Esophagus muscularis mucosa (tissue), 4 donors: Measurements from ENCODE around the gene ELAVL4. TPM values are rescaled to one million over a fixed set of nuclear protein-coding genes. Genes with fewer than 3 reads are reported as not detected.

Experiments
- DNase-seq: peaks from one replicate; pipeline ENCODE4 v3.0.0-alpha.2; 2017; ENCODE audit errors: extremely low spot score
- H3K27ac ChIP-seq, 4 donors: fragments of 200-600 bp; sonication (generic); replicated peaks in 1 of 4; 1 replicate in 3 of 4; 2 replicates in 1 of 4; pipeline ENCODE4 v1.5.1; 2016 to 2019; ENCODE audit warnings: mild to moderate bottlenecking in 1 of 4
- H3K27me3 ChIP-seq, 4 donors: fragments of 200-600 bp; sonication (generic); one replicate each; pipeline versions ENCODE4 v1.5.1 to v1.6.0; 2016 to 2019
- H3K36me3 ChIP-seq, 4 donors: fragments of 200-600 bp; sonication (generic); one replicate each; pipeline ENCODE4 v1.5.1; 2016 to 2019
- H3K4me1 ChIP-seq, 4 donors: fragments of 200-600 bp; sonication (generic); one replicate each; pipeline ENCODE4 v1.5.1; 2016 to 2019
- H3K4me3 ChIP-seq, 4 donors: fragments of 200-600 bp; sonication (generic); 1 replicate in 2 of 4; 2 replicates in 2 of 4; pipeline ENCODE4 v1.5.1; 2016 to 2019; ENCODE audit warnings: mild to moderate bottlenecking in 4 of 4, moderate library complexity in 1 of 4
- H3K9me3 ChIP-seq, 4 donors: fragments of 200-600 bp; sonication (generic); 1 replicate in 3 of 4; 2 replicates in 1 of 4; pipeline ENCODE4 v1.5.1; 2016 to 2019
- CTCF ChIP-seq, 3 experiments: fragments of 200-600 bp in 2 of 3; fragments of 450-650 bp in 1 of 3; sonication (generic) in 2 of 3; IDR thresholded peaks; one replicate each; pipeline ENCODE4 v1.5.1; 2017 to 2019; ENCODE audit warnings: antibody characterized with exemption in 3 of 3, mild to moderate bottlenecking in 2 of 3, moderate library complexity in 1 of 3
- EP300 ChIP-seq: sonication (generic); formaldehyde crosslinking; IDR thresholded peaks from one replicate; pipeline ENCODE4 v1.6.1; 2017; ENCODE audit warnings: antibody characterized with exemption
- POLR2A ChIP-seq: fragments of 450-650 bp; IDR thresholded peaks from one replicate; pipeline ENCODE4 v1.6.1; 2017; ENCODE audit warnings: antibody characterized with exemption, moderate library complexity, mild to moderate bottlenecking, low read depth
- POLR2AphosphoS5 ChIP-seq, 2 donors: sonication (generic); formaldehyde crosslinking; IDR thresholded peaks; one replicate each; pipeline ENCODE4 v1.6.1; 2017; ENCODE audit warnings: antibody characterized with exemption in 2 of 2
- WGBS: methylation state at CpG from one replicate; pipeline ENCODE4 v1.1.5; 2018; 5-methylcytosine and 5-hydroxymethylcytosine counted together
- intact Hi-C: fragments of 100-400 bp; cut with DNase I; formaldehyde crosslinking; loops from one replicate; pipeline ENCODE4 v1.15.1; 2023
- total RNA-seq, 4 donors: library from RNA; depleted of rRNA; stranded (reverse); fragments of >200 nt; gene quantifications; one replicate each; pipeline versions ENCODE4 v1.1.0 to v1.2.1, GENCODE V29; 2016

The ELAVL4 gene
- total RNA-seq, 4 donors from 2014 or later = 0.40 to 2.2 (median 1.1) TPM

GRCh38 chr1:50111503-50111902, 2.8 kb downstream of the ELAVL4 start:
- Histone ChIP-seq H3K4me1 (peaks cover 0 to 12% (median 4%) of the 10 kb centered on the region in 4 donors), H3K36me3 (no peaks in the 10 kb centered on the region), H3K27me3 (peaks cover 0 to 52% (median 0%) of the 10 kb centered on the region in 4 donors), H3K9me3 (no peaks in the 10 kb centered on the region), H3K27ac (no peak overlapping the region), H3K4me3 (no peak overlapping the region)
- intact Hi-C loops = no loop called here
- no peak for TF ChIP-seq EP300
- WGBS = 79% methylated on average over 3 of the region's 3 CpGs
- peak; percentile 66 for DNase-seq

DNA sequence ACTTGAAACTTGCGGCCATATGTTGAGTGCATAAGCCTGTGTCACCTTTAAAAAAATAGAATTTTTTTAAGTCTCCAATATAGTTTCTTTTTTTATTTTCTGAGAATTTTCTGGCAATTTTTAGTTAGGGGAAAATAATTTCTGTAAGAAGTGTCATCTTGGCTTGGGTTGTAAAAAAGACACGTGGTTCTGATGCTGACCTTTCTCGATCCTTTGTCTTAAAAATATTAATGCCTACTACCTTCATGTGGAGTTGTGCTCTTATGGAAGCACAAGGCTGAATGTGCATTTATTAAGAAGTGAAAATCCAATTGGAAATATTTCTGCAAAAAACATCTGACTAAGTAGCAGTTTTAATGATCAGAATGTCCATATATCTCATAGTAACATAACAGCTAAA, 3.5 kb downstream of the ELAVL4 start:
- DNase-seq = no peak
- H3K9me3 ChIP-seq = no peaks in the 10 kb centered on the region
- H3K27ac ChIP-seq = no peak overlapping the region
- peaks cover 0 to 12% (median 4%) of the 10 kb centered on the region in 4 donors for H3K4me1 ChIP-seq
- no peaks in the 10 kb centered on the region for H3K36me3 ChIP-seq
- peaks cover 0 to 52% (median 0%) of the 10 kb centered on the region in 4 donors for H3K27me3 ChIP-seq
- no peak overlapping the region for H3K4me3 ChIP-seq
- WGBS = 87% methylated on average over 3 of the region's 3 CpGs
- intact Hi-C loops = no loop called here
- no peak for TF ChIP-seq CTCF (IDR thresholded peaks at IDR 0.05)
- no peak for TF ChIP-seq EP300
- TF ChIP-seq POLR2AphosphoS5 (IDR thresholded peaks at IDR 0.05) = no peak
- TF ChIP-seq POLR2A = no peak

GRCh38 chr1:50123071-50123470, 14.4 kb downstream of the ELAVL4 start:
- no peaks in the 10 kb centered on the region for H3K4me1 ChIP-seq
- H3K9me3 ChIP-seq = no peaks in the 10 kb centered on the region
- intact Hi-C loops = no loop called here
- H3K4me3 ChIP-seq = no peak overlapping the region
- H3K27ac ChIP-seq = no peak overlapping the region
- TF ChIP-seq CTCF (IDR thresholded peaks at IDR 0.05) (no peak), EP300 (no peak), POLR2AphosphoS5 (IDR thresholded peaks at IDR 0.05) (no peak), POLR2A (no peak)
- H3K27me3 ChIP-seq = peaks cover 0 to 10% (median 0%) of the 10 kb centered on the region in 4 donors
- no peaks in the 10 kb centered on the region for H3K36me3 ChIP-seq
- DNase-seq = no peak

- Histone ChIP-seq H3K27ac (no peak overlapping the region), H3K36me3 (no peaks in the 10 kb centered on the region), H3K4me3 (no peak overlapping the region), H3K9me3 (no peaks in the 10 kb centered on the region), H3K27me3 (peaks cover 0 to 9% (median 0%) of the 10 kb centered on the region in 4 donors), H3K4me1 (no peaks in the 10 kb centered on the region)
- TF ChIP-seq POLR2A = no peak
- no peak for DNase-seq
- 51% methylated on average over 5 of the region's 5 CpGs for WGBS
- intact Hi-C loops = no loop called here
These were observed 18.4 kb downstream of the ELAVL4 start for GRCh38 chr1:50126927-50127715.

DNA sequence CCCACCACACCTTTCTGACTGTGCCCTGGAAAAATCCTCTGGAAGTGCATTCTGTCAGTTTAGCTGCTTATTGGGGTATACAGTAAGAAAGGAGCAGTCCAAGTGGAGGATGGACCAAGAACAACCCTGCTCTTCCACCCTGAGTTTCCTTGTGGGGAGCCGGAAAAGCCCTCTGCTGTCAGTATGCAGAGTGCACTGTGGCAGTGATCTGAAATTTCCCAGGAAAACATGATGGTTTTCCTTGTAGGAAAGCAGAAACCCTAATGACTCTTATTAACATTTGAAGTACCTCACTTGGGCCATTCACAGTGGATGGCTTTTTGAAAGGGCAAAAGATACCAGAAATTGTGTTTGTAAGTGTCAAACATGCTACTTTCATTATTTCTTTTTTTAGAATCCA, 20.5 kb downstream of the ELAVL4 start:
- Histone ChIP-seq H3K36me3 (no peaks in the 10 kb centered on the region), H3K4me1 (no peaks in the 10 kb centered on the region), H3K27me3 (peaks cover 0 to 9% (median 0%) of the 10 kb centered on the region in 4 donors), H3K9me3 (no peaks in the 10 kb centered on the region), H3K27ac (no peak overlapping the region), H3K4me3 (no peak overlapping the region)
- WGBS = 50% methylated on average over 1 of the region's 1 CpG
- no peak for TF ChIP-seq EP300
- no peak for TF ChIP-seq POLR2AphosphoS5 (IDR thresholded peaks at IDR 0.05)
- no peak for TF ChIP-seq CTCF (IDR thresholded peaks at IDR 0.05)
- TF ChIP-seq POLR2A = no peak
- intact Hi-C loops = no loop called here
- DNase-seq = peak; percentile 85
